ENCODE measurements around the gene NID1.

Gene NID1

DNA sequence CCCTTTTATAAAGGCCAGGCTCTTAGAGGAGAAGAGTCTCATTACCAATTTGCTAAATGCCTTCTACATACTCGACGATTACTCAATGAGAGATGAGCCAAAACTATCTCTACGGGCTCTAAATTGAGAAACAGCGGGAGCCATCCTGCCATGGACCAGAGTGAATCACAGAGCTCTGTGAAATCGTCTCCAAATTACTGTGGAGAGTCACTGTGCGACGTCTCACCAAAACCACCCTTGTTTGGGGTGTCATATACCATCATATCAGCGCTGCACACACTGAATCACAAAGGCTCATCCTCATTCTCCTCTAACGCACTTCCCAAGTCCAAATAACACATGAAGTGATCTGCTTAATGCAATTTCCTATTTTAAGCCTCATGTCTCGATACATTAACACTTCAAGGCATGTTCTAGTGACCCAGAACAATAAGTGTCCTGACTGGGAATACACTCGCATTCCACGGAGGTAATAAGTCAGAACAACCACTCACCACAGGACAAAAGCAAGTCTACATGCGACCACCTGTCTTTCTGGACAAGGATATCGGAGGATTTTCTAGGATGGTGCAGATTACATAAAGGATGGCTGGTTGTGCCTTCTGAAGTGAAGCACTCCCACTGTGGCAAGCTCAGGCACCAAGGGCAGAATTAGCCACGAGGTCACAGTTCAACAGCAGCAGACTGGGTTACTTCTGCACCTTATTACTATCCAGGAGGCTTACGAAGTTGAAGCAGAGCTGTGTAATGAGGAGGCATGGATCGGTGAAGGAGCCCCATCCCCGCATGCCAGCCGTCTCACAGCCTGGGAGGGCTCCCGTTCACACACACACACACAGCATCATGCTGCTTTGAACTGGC is 44.3 kb downstream of the NID1 start:
- Histone ChIP-seq H3K27me3 (ENCODE audit: insufficient read depth, poor library complexity, severe bottlenecking) (no peaks in the 10 kb centered on the region), H3K4me3 (replicated peaks; ENCODE audit: insufficient read depth, low read length) (no peak overlapping the region), H3K27ac (replicated peaks) (no peak overlapping the region)
- DNase-seq (ENCODE audit: low read depth in 1 of 2, low spot score in 1 of 2) = no peak
- no peak for TF ChIP-seq POLR2AphosphoS5 (IDR thresholded peaks at IDR 0.05; ENCODE audit: low read depth)
- TF ChIP-seq, protein P1, sequence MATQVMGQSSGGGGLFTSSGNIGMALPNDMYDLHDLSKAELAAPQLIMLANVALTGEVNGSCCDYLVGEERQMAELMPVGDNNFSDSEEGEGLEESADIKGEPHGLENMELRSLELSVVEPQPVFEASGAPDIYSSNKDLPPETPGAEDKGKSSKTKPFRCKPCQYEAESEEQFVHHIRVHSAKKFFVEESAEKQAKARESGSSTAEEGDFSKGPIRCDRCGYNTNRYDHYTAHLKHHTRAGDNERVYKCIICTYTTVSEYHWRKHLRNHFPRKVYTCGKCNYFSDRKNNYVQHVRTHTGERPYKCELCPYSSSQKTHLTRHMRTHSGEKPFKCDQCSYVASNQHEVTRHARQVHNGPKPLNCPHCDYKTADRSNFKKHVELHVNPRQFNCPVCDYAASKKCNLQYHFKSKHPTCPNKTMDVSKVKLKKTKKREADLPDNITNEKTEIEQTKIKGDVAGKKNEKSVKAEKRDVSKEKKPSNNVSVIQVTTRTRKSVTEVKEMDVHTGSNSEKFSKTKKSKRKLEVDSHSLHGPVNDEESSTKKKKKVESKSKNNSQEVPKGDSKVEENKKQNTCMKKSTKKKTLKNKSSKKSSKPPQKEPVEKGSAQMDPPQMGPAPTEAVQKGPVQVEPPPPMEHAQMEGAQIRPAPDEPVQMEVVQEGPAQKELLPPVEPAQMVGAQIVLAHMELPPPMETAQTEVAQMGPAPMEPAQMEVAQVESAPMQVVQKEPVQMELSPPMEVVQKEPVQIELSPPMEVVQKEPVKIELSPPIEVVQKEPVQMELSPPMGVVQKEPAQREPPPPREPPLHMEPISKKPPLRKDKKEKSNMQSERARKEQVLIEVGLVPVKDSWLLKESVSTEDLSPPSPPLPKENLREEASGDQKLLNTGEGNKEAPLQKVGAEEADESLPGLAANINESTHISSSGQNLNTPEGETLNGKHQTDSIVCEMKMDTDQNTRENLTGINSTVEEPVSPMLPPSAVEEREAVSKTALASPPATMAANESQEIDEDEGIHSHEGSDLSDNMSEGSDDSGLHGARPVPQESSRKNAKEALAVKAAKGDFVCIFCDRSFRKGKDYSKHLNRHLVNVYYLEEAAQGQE (IDR thresholded peaks at IDR 0.05; ENCODE audit: insufficient replicate concordance, low read depth) = no peak
- no peak for TF ChIP-seq GABPA (IDR thresholded peaks at IDR 0.05; ENCODE audit: low read depth)
- no peak for TF ChIP-seq SPI1 (IDR thresholded peaks at IDR 0.05; ENCODE audit: borderline replicate concordance, low read depth)
- TF ChIP-seq, protein P2, sequence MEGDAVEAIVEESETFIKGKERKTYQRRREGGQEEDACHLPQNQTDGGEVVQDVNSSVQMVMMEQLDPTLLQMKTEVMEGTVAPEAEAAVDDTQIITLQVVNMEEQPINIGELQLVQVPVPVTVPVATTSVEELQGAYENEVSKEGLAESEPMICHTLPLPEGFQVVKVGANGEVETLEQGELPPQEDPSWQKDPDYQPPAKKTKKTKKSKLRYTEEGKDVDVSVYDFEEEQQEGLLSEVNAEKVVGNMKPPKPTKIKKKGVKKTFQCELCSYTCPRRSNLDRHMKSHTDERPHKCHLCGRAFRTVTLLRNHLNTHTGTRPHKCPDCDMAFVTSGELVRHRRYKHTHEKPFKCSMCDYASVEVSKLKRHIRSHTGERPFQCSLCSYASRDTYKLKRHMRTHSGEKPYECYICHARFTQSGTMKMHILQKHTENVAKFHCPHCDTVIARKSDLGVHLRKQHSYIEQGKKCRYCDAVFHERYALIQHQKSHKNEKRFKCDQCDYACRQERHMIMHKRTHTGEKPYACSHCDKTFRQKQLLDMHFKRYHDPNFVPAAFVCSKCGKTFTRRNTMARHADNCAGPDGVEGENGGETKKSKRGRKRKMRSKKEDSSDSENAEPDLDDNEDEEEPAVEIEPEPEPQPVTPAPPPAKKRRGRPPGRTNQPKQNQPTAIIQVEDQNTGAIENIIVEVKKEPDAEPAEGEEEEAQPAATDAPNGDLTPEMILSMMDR (IDR thresholded peaks at IDR 0.05; ENCODE audit: insufficient read depth, low read length) = no peak

DNA sequence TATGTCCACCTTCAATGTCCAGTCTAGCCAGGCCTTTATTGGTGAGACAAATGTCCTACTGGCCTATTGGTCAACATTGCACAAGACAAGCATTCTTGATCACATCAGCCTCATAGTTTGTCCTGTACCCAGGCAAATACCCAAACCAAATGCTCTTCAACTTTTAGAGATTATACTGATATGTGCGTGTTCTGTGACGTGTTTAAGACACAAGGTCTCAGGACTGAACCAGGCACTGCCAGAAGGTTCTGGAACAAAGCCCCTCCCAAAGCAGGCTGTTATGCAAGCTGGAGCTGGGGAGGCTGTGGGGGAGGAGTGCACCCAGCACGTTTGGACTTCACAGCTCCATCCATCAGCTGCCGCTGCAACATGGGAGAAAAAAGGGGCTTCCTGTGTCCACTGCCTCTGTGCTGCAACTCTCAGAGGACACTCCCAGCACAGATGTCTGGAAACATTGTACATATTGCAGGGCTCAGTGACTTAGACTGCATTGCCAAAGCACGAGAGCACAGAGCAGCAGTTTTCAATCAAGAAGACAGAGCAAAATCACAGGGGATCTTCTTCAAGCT is 45.9 kb downstream of the NID1 start:
- H3K27ac ChIP-seq (replicated peaks) = no peak overlapping the region
- H3K27me3 ChIP-seq (ENCODE audit: insufficient read depth, poor library complexity, severe bottlenecking) = no peaks in the 10 kb centered on the region
- TF ChIP-seq POLR2AphosphoS5 (IDR thresholded peaks at IDR 0.05; ENCODE audit: low read depth) (no peak), GABPA (IDR thresholded peaks at IDR 0.05; ENCODE audit: low read depth) (no peak), SPI1 (IDR thresholded peaks at IDR 0.05; ENCODE audit: borderline replicate concordance, low read depth) (no peak)
- TF ChIP-seq, protein P1 (IDR thresholded peaks at IDR 0.05; ENCODE audit: insufficient replicate concordance, low read depth) = no peak
- TF ChIP-seq, protein P2 (IDR thresholded peaks at IDR 0.05; ENCODE audit: insufficient read depth, low read length) = no peak
- no peak for DNase-seq (ENCODE audit: low read depth in 1 of 2, low spot score in 1 of 2)
- H3K4me3 ChIP-seq (replicated peaks; ENCODE audit: insufficient read depth, low read length) = no peak overlapping the region

DNA sequence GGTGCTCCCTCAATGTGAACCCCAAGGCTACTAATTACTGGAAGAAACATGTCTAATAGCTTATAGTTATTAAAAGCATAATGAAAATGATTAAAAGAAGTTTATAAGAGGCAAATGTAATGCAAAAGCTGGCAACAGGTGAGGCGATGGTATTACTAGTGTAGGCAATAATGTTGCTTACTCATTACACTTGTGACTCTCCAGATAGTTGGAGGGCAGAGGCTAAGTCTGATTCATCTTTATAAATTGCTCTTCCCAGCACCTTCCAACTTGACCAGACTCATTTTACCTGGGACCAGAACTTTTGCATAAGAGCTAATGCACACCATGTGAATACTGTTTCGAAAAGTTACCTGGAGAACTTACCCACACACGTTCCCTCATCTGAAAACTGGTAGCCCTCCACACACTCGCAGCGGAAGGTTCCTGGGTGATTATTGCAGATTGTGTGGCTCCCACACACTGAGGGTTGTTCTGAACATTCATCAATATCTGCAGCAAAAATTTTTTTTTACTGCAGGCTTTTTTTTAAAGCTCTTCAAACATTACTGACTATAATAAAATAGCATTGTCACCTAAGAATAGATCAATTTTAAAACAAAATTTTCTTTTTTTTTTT is 48.0 kb downstream of the NID1 start:
- DNase-seq (ENCODE audit: low read depth in 1 of 2, low spot score in 1 of 2) = no peak
- Histone ChIP-seq H3K4me3 (replicated peaks; ENCODE audit: insufficient read depth, low read length) (no peak overlapping the region), H3K27me3 (ENCODE audit: insufficient read depth, poor library complexity, severe bottlenecking) (no peaks in the 10 kb centered on the region), H3K27ac (replicated peaks) (no peak overlapping the region)
- TF ChIP-seq SPI1 (IDR thresholded peaks at IDR 0.05; ENCODE audit: borderline replicate concordance, low read depth) (no peak), GABPA (IDR thresholded peaks at IDR 0.05; ENCODE audit: low read depth) (no peak), POLR2AphosphoS5 (IDR thresholded peaks at IDR 0.05; ENCODE audit: low read depth) (no peak)
- TF ChIP-seq, protein P2 (IDR thresholded peaks at IDR 0.05; ENCODE audit: insufficient read depth, low read length) = no peak
- TF ChIP-seq, protein P1 (IDR thresholded peaks at IDR 0.05; ENCODE audit: insufficient replicate concordance, low read depth) = no peak

Data from HL-60 (cell line).